Thyroid gland (tissue), 4 donors: ENCODE measurements around the gene PYGM. TPM values are rescaled to one million over a fixed set of nuclear protein-coding genes. Genes with fewer than 3 reads are reported as not detected.

Experiments
- DNase-seq, 2 donors: peaks; one replicate each; pipeline ENCODE4 v3.0.0-alpha.2; 2019
- H3K27ac ChIP-seq, 3 donors: fragments of 200-600 bp; sonication (generic); 1 replicate in 2 of 3; 2 replicates in 1 of 3; pipeline ENCODE4 v1.5.1; 2016 to 2019; ENCODE audit warnings: mild to moderate bottlenecking in 1 of 3, moderate library complexity in 1 of 3
- H3K27me3 ChIP-seq: fragments of 200-600 bp; sonication (generic); one replicate; pipeline ENCODE4 v1.5.1; 2019
- H3K36me3 ChIP-seq, 2 donors: fragments of 200-600 bp; sonication (generic); one replicate each; pipeline ENCODE4 v1.5.1; 2016 to 2019
- H3K4me1 ChIP-seq, 2 donors: fragments of 200-600 bp; sonication (generic); one replicate each; pipeline ENCODE4 v1.5.1; 2017 to 2019
- H3K4me3 ChIP-seq, 3 donors: fragments of 200-600 bp; sonication (generic); replicated peaks in 1 of 3; 1 replicate in 2 of 3; 2 replicates in 1 of 3; pipeline ENCODE4 v1.5.1; 2016; ENCODE audit warnings: mild to moderate bottlenecking in 1 of 3
- H3K9me3 ChIP-seq: fragments of 200-600 bp; sonication (generic); one replicate; pipeline ENCODE4 v1.5.1; 2017
- CTCF ChIP-seq, 6 experiments: fragments of 200-600 bp in 3 of 6; fragments of 450-650 bp in 3 of 6; sonication (generic) in 3 of 6; IDR thresholded peaks; one replicate each; pipeline ENCODE4 v1.5.1; 2016 to 2019; ENCODE audit warnings: antibody characterized with exemption in 6 of 6, mild to moderate bottlenecking in 2 of 6, inconsistent platforms in 1 of 6, moderate library complexity in 1 of 6
- POLR2A ChIP-seq, 2 donors: fragments of 450-650 bp; IDR thresholded peaks; one replicate each; pipeline ENCODE4 v1.6.1; 2017; ENCODE audit warnings: antibody characterized with exemption in 2 of 2, mild to moderate bottlenecking in 2 of 2, moderate library complexity in 1 of 2
- WGBS, 2 donors: methylation state at CpG; one replicate each; pipeline ENCODE4 v1.1.5; 2017; 5-methylcytosine and 5-hydroxymethylcytosine counted together
- intact Hi-C: fragments of 100-400 bp; cut with DNase I; formaldehyde crosslinking; loops from one replicate; pipeline ENCODE4 v1.15.1; 2023
- total RNA-seq, 4 donors: library from RNA; depleted of rRNA; stranded (reverse); fragments of >200 nt; gene quantifications; one replicate each; pipeline ENCODE4 v1.2.3, GENCODE V29; 2016

Gene PYGM
- total RNA-seq, 4 donors from 2014 or later = 4.3 to 14.8 (median 6.7) TPM

- H3K36me3 ChIP-seq = peaks cover 92 to 100% of the 10 kb centered on the region in 2 donors
- no peaks in the 10 kb centered on the region for H3K27me3 ChIP-seq
- intact Hi-C loops = no loop called here
- H3K27ac ChIP-seq = no peak overlapping the region
- TF ChIP-seq POLR2A (IDR thresholded peaks at IDR 0.05) = no peak
- no peak for TF ChIP-seq CTCF (IDR thresholded peaks at IDR 0.05)
- H3K9me3 ChIP-seq = no peaks in the 10 kb centered on the region
- no peak for DNase-seq
- H3K4me1 ChIP-seq = peaks cover 9 to 17% of the 10 kb centered on the region in 2 donors
- 94 to 96% methylated on average over 6 of the region's 6 CpGs for WGBS, 2 donors
- H3K4me3 ChIP-seq = no peak overlapping the region
These were observed 8.5 kb upstream of the PYGM start for GRCh38 chr11:64768300-64768694.

DNA sequence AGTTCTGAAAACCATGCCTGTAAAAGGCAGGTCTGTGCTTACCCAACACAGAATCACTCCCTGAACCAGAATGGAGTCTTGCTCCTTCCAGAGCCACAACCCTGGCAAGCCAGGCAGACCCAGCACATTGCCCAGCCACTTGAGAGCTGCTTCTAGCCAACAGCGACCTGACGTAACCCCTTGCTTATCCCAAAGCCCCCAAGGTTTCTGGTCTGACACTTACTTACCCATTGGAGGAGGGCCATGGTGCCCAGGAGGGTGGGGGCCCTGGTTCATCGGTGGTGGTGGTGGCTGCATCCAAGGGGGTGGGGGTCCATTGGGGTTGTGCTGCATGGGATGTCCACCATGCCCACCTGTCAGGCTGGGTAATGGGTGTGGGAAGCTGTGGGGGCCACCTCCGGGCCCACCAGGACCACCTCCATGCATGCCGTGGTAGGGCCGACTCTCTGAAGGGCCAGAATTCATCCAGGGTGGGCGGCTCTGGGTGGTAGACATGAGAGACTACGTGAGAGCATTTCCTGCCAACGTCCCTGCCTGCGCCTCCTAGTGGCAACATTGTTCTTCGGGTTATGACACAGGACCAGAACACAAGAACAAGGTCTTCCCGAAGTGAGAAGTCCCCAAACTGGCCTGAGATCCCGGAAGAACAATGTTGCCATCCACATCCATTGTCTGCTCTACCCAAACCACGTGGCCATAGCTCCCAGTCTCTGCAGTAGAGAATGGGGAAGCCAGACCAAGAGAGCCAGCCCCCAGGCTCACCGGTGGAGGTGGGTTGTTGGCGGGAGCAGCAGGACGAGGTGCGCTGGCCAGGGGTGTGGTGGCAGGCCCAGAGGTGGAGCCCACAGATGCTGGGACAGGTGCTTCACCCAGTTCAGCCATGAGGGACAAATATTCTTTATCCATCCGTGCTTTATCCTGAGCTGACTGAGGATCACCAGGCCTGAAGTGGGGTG is 7.8 kb upstream of the PYGM start:
- WGBS, 2 donors = 53 to 62% methylated on average over 16 to 18 of the region's 19 CpGs
- peaks cover 86 to 99% of the 10 kb centered on the region in 2 donors for H3K36me3 ChIP-seq
- H3K9me3 ChIP-seq = no peaks in the 10 kb centered on the region
- peaks cover 15 to 19% of the 10 kb centered on the region in 2 donors for H3K4me1 ChIP-seq
- H3K4me3 ChIP-seq = no peak overlapping the region
- H3K27me3 ChIP-seq = no peaks in the 10 kb centered on the region
- H3K27ac ChIP-seq = peak overlapping the region in 1 of 3 donors; percentile 37
- DNase-seq = peak; percentile 57
- TF ChIP-seq POLR2A (IDR thresholded peaks at IDR 0.05) (no peak), CTCF (IDR thresholded peaks at IDR 0.05) (peak; percentile 23 to 78 (median 55))
- intact Hi-C loops = no loop called here

DNA sequence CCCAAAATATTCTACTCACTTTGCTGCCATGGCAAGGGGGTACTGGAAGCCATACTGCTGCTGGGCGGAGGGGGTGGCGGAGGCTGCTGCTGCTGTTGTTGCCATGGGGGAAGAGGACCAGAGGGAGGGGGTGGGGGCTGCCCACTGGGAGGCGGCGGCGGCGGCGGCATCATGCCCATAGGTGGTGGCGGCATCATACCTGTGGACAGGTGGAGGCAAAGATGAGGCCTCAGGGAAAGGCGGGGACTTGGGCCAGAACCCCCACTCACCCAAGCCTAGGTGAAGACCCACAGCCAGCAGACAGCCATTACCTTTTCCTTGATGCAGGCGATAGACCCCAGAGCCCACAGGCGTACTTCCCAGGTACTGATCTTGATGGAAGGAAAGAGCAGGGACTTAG is 7.1 kb upstream of the PYGM start:
- H3K27me3 ChIP-seq = no peaks in the 10 kb centered on the region
- H3K9me3 ChIP-seq = no peaks in the 10 kb centered on the region
- peak overlapping the region in 1 of 3 donors; percentile 37 for H3K27ac ChIP-seq
- H3K36me3 ChIP-seq = peaks cover 78 to 92% of the 10 kb centered on the region in 2 donors
- no peak overlapping the region for H3K4me3 ChIP-seq
- peaks cover 17 to 26% of the 10 kb centered on the region in 2 donors for H3K4me1 ChIP-seq
- no peak for DNase-seq
- intact Hi-C loops = no loop called here
- no peak for TF ChIP-seq CTCF (IDR thresholded peaks at IDR 0.05)
- no peak for TF ChIP-seq POLR2A (IDR thresholded peaks at IDR 0.05)
- 80 to 99% methylated on average over 2 to 11 of the region's 11 CpGs for WGBS, 2 donors

DNA sequence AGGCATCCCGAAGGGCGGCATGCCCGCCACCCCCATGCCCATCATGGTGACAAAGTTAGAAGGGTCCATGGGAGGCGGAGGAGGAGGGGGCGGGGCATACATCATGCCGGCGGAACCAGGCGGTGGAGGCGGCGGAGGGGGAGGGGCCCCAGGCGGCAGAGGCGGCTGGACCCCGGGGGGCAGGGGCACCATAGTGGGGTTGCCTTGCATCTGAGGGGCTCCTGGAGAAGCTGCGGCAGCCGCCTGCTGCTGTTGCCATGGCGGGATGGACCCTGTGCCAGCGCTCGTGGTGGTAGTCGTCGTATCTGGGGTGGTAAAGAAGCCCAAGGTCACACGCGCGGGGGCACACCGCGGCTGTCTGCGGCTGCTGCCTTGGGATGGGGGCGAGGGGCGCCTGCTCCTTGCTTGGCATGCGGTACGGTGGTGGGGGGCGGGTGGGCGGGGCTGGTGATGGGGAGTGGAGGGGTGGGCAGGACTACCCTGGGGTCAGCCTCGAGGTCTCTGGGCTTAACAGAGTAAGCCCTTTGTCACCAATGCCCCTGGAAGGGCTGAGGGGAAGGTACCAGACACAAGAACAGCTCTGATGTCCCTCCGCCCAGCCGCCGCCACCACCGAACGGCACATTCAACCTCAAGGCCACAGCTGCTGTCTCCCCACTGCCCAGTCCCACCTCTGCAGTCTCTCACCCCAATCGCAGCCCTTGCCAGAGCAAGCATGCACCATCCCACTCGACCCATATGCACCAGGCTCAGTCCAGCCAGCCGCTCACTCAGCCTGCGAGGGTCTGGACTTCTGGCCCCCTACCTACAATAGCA is 6.3 kb upstream of the PYGM start:
- 95 to 96% methylated on average over 28 of the region's 42 CpGs for WGBS, 2 donors
- Histone ChIP-seq H3K4me3 (no peak overlapping the region), H3K27me3 (no peaks in the 10 kb centered on the region), H3K27ac (no peak overlapping the region), H3K36me3 (peaks cover 72 to 84% of the 10 kb centered on the region in 2 donors), H3K4me1 (peaks cover 17 to 32% of the 10 kb centered on the region in 2 donors), H3K9me3 (no peaks in the 10 kb centered on the region)
- intact Hi-C loops = no loop called here
- TF ChIP-seq POLR2A (IDR thresholded peaks at IDR 0.05) (no peak), CTCF (IDR thresholded peaks at IDR 0.05) (no peak)
- DNase-seq = no peak
